Measurements from ENCODE around the gene CACNA1B. TPM values are rescaled to one million over a fixed set of nuclear protein-coding genes. Genes with fewer than 3 reads are reported as not detected.
"Not testable (repeated sequence)": the region's sequence is repeated elsewhere in the genome, so short reads cannot be mapped to it uniquely, and the experiment has no call there.

Gene CACNA1B
- total and polyA plus RNA-seq, 10 donors: under 0.01 to 0.09 (median 0.04) TPM; not detected in 4

DNA sequence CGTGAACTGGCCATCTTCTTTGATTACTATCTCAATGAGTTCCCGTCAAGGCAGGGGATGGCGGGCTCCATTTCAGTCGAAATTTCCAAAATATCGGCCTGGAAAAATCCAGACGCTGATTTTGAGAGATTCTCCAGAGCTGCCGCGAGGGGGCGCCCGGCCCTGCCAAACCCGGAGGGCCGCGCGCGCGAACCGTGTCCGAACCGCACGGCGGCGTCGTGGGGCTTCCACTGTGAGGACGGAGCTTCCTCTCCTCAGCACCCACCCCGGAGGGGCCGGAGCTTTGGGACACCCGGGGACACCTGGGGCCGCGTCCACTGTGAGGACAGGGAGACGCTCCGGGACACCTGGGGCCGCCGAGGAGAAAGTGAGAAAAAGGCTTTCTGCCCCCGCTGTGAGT is 270.0 kb downstream of the CACNA1B start:
- H3K4me3 ChIP-seq; intact Hi-C loops (cut with DNase I; ENCODE audit: low total_unique reads); H3K9me3 ChIP-seq; H3K36me3 ChIP-seq; H3K27ac ChIP-seq: not testable (repeated sequence)
- TF ChIP-seq CTCF (IDR thresholded peaks at IDR 0.05 in 8 of 11, conservative IDR thresholded peaks at IDR 0.05 in 3 of 11): peak in 2 of 11 experiments; percentile 27
- WGBS, 5 donors: 3 to 19% (median 18%) methylated on average over 14 to 33 of the region's 34 CpGs; no CpG with 5 or more reads in 2 of the 5 donors
- peaks cover 0 to 29% (median 0%) of the 10 kb centered on the region in 7 donors for H3K27me3 ChIP-seq (replicated peaks in 1 of 7)
- H3K4me1 ChIP-seq: peaks cover 0 to 17% (median 10%) of the 10 kb centered on the region in 6 donors
- peak; percentile 81 for DNase-seq

DNA sequence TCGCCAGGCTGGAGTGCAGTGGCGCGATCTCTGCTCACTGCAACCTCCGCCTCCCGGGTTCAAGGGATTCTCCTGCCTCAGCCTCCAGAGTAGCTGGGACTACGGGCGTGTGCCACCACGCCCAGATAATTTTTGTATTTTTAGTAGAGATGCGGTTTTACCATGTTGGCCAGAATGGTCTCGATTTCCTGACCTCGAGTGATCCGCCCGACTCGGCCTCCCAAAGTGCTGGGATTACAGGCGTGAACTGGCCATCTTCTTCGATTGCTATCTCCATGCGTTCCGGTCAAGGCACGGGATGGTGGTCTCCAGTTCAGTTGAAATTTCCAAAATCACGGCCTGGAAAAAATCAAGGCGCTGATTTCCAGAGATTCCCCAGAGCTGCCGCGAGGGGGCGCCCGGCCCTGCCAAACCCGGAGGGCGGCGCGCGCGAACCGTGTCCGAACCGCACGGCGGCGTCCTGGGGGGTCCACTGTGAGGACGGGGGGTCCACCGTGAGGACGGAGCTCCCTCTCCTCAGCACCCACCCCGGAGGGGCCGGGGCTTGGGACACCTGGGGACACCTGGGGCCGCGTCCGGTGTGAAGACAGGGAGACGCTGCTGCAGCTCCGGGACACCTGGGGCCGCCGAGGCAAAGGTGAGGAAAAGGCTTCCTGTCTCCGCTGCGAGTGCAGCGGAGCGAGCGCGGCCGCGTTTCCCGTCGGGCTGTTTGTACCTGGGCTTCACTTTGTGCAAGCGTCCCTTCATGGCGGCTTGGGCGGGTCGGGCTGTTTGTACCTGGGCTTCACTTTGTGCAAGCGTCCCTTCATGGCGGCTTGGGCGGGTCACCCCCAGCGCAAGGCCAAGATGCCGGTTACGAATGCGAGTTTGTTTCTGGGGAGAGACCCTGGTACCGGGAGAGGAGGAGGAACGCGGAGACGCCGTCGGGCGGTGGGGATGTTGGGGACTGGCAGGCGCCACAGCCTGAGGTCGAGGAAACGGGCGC is 272.4 kb downstream of the CACNA1B start:
- intact Hi-C loops (cut with DNase I; ENCODE audit: low total_unique reads): not testable (repeated sequence)
- peak in 7 of 11 experiments; percentile 26 to 71 (median 61) for TF ChIP-seq CTCF (IDR thresholded peaks at IDR 0.05 in 8 of 11, conservative IDR thresholded peaks at IDR 0.05 in 3 of 11)

GRCh38 chr9:138155788-138156187 is 278.2 kb downstream of the CACNA1B start:
- H3K27ac ChIP-seq; intact Hi-C loops (cut with DNase I; ENCODE audit: low total_unique reads); H3K27me3 ChIP-seq (replicated peaks in 1 of 7); H3K4me3 ChIP-seq; DNase-seq; H3K9me3 ChIP-seq; H3K36me3 ChIP-seq; H3K4me1 ChIP-seq: not testable (repeated sequence)
- WGBS, 5 donors: 60 to 88% (median 78%) methylated on average over 5 of the region's 5 CpGs

More for the DNA sequence above, 272.4 kb downstream of the CACNA1B start:
- H3K4me1 ChIP-seq: peaks cover 0 to 17% (median 10%) of the 10 kb centered on the region in 6 donors
- peak; percentile 77 for DNase-seq
- H3K4me3 ChIP-seq: peak overlapping the region; percentile 33 to 70 (median 40)
- not testable (repeated sequence) for H3K36me3 ChIP-seq, H3K27ac ChIP-seq, H3K9me3 ChIP-seq
- peaks cover 0 to 28% (median 0%) of the 10 kb centered on the region in 7 donors for H3K27me3 ChIP-seq (replicated peaks in 1 of 7)
- WGBS, 5 donors: 15 to 66% (median 28%) methylated on average over 9 to 80 of the region's 81 CpGs

GRCh38 chr9:138166793-138167192 is 289.2 kb downstream of the CACNA1B start:
- peaks cover 0 to 15% (median 0%) of the 10 kb centered on the region in 8 donors for H3K9me3 ChIP-seq
- DNase-seq; H3K4me1 ChIP-seq; H3K36me3 ChIP-seq; intact Hi-C loops (cut with DNase I; ENCODE audit: low total_unique reads); H3K27me3 ChIP-seq (replicated peaks in 1 of 7); H3K4me3 ChIP-seq; H3K27ac ChIP-seq: not testable (repeated sequence)
- 0 to 25% (median 6%) methylated on average over 1 of the region's 1 CpG for WGBS, 5 donors

Small RNA genes within 50 kb of the gene (microRNA-seq; reads per million reads assigned to microRNA genes)
- gene MIR602: 0 to 1.1 (median 0.36) reads per million in 3 donors

Small RNA genes within 50 kb of the gene (small RNA-seq; reads per million reads assigned to genes)
- gene AL591424.2: 0 reads per million in 4 donors
- 0 reads per million in 4 donors for gene MIR602

Measured in spleen (tissue), 11 donors.